Measurements from ENCODE around the gene WASHC4. TPM values are rescaled to one million over a fixed set of nuclear protein-coding genes. Genes with fewer than 3 reads are reported as not detected.

The WASHC4 gene
- total RNA-seq, 1 donor from 2014 or later, result 52.7 TPM

DNA sequence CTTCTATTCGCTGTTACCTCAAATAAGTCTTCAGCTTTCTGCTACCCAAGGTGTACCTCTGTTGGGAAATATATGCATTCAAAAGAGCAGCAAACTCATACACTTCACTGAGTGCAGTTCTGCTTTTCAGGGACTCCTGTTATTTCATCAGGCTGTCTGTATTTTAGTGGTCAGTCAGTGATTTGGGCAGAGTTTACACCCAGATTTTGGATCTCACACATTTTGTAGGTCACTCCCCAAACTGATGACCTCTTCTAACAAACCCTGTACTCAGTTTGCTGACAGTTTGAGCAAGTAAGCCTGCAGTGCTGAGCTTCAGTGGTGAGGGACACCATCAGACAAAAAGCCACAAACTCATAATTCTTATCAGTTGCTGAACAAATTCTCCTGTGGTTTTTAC, 8.2 kb upstream of the WASHC4 start:
- DNase-seq (ENCODE audit: low spot score, unreplicated experiment), result no peak
- Mint-ChIP-seq H3K4me3 (ENCODE audit: low read depth) (no peak overlapping the region), H3K27me3 (no peaks in the 10 kb centered on the region), H3K4me1 (ENCODE audit: low read depth) (peaks cover 6% of the 10 kb centered on the region), H3K9me3 (ENCODE audit: low read depth) (peaks cover 9% of the 10 kb centered on the region), H3K27ac (no peak overlapping the region), H3K36me3 (ENCODE audit: insufficient read depth) (no peaks in the 10 kb centered on the region)
- TF ChIP-seq, protein P1, sequence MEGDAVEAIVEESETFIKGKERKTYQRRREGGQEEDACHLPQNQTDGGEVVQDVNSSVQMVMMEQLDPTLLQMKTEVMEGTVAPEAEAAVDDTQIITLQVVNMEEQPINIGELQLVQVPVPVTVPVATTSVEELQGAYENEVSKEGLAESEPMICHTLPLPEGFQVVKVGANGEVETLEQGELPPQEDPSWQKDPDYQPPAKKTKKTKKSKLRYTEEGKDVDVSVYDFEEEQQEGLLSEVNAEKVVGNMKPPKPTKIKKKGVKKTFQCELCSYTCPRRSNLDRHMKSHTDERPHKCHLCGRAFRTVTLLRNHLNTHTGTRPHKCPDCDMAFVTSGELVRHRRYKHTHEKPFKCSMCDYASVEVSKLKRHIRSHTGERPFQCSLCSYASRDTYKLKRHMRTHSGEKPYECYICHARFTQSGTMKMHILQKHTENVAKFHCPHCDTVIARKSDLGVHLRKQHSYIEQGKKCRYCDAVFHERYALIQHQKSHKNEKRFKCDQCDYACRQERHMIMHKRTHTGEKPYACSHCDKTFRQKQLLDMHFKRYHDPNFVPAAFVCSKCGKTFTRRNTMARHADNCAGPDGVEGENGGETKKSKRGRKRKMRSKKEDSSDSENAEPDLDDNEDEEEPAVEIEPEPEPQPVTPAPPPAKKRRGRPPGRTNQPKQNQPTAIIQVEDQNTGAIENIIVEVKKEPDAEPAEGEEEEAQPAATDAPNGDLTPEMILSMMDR (IDR thresholded peaks at IDR 0.05; ENCODE audit: unreplicated experiment), result no peak

DNA sequence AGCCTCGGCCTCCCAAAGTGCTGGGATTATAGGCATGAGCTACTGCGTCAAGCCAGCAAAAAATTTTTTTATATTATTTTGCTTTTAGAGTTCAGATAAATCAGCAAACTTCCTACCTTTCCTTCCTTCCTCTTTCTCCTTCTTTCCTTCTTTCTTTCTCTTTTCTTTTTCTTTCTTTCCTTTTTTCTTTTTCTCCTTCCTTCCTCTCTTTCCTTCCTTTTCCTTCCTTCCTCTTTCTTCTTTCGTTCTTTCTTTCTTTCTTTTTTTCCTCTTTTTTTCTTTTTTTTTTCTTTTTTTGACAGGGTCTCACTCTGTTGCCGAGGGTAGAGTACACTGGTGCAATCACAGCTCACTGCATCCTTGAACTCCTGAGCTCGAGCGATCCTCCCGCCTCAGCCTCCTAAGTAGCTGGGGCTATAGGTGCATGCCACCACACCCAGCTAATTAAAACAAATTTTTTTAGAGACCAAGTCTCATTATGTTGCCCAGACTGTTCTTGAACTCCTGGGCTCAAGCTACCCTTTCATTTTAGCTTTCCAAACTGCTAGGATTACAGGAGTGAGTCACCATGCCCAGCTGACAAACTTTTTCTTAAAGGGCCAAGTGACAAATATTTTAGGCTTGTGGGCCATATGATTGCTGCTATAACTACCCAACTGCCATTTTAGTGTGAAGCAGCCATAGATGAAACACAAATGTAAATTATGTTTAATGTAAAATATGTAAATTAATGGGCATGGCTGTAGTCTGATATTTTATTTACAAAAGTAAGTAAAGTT, 7.1 kb upstream of the WASHC4 start:
- no peak for DNase-seq (ENCODE audit: low spot score, unreplicated experiment)
- Mint-ChIP-seq H3K27ac (peak overlapping the region; percentile 82), H3K9me3 (ENCODE audit: low read depth) (peaks cover 7% of the 10 kb centered on the region), H3K36me3 (ENCODE audit: insufficient read depth) (no peaks in the 10 kb centered on the region), H3K27me3 (no peaks in the 10 kb centered on the region), H3K4me1 (ENCODE audit: low read depth) (peaks cover 6% of the 10 kb centered on the region), H3K4me3 (ENCODE audit: low read depth) (no peak overlapping the region)
- TF ChIP-seq, protein P1 (IDR thresholded peaks at IDR 0.05; ENCODE audit: unreplicated experiment), result no peak

GRCh38 chr12:105100998-105101397, 6.5 kb upstream of the WASHC4 start:
- Mint-ChIP-seq H3K4me3 (ENCODE audit: low read depth) (no peak overlapping the region), H3K4me1 (ENCODE audit: low read depth) (peaks cover 6% of the 10 kb centered on the region), H3K9me3 (ENCODE audit: low read depth) (peaks cover 3% of the 10 kb centered on the region), H3K27ac (no peak overlapping the region), H3K27me3 (no peaks in the 10 kb centered on the region), H3K36me3 (ENCODE audit: insufficient read depth) (no peaks in the 10 kb centered on the region)
- TF ChIP-seq, protein P1 (IDR thresholded peaks at IDR 0.05; ENCODE audit: unreplicated experiment), result no peak
- no peak for DNase-seq (ENCODE audit: low spot score, unreplicated experiment)

DNA sequence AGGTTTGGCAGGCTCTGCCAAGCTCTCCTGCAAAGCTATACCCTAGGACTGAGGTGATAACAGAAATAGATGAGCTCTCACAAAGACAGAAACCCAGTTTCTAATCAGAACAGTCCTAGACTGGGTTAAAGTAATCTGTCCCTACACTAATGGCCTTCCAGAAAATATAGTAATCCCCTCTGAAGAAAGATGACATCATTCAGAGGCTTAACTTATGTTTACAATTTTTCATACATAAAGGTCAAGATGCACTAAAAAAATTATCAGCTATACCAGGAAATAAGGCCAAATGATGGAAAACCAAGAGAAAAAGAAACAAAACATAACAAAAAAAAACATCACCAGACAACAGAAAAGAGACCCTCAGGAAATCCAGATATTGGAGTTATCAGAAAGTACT, 4.9 kb upstream of the WASHC4 start:
- H3K9me3 Mint-ChIP-seq (ENCODE audit: low read depth), result peaks cover 3% of the 10 kb centered on the region
- H3K27ac Mint-ChIP-seq, result no peak overlapping the region

DNA sequence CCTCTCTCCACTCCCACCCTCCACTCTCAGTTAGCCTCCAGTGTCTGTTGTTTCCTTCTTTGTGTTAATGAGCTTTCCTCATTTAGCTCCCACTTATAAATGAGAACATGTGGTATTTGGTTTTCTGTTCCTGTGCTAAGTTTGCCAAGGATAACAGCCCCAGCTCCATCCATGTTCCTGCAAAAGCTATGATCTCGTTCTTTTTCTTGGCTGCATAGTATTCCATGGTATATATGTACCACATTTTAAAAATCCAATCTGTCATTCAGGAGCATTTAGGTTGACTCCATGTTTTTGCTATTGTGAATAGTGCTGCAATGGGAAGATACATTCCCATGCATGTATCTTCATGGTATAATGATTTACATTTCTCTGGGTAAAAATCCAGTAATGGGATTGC, 2.8 kb upstream of the WASHC4 start:
- TF ChIP-seq, protein P1 (IDR thresholded peaks at IDR 0.05; ENCODE audit: unreplicated experiment), result no peak
- Mint-ChIP-seq H3K4me1 (ENCODE audit: low read depth) (peaks cover 25% of the 10 kb centered on the region), H3K4me3 (ENCODE audit: low read depth) (no peak overlapping the region), H3K36me3 (ENCODE audit: insufficient read depth) (no peaks in the 10 kb centered on the region), H3K27me3 (no peaks in the 10 kb centered on the region), H3K27ac (no peak overlapping the region), H3K9me3 (ENCODE audit: low read depth) (peaks cover 3% of the 10 kb centered on the region)
- no peak for DNase-seq (ENCODE audit: low spot score, unreplicated experiment)

More for the DNA sequence above, 4.9 kb upstream of the WASHC4 start:
- DNase-seq (ENCODE audit: low spot score, unreplicated experiment), result no peak
- TF ChIP-seq, protein P1 (IDR thresholded peaks at IDR 0.05; ENCODE audit: unreplicated experiment), result no peak
- H3K36me3 Mint-ChIP-seq (ENCODE audit: insufficient read depth), result no peaks in the 10 kb centered on the region
- H3K27me3 Mint-ChIP-seq, result no peaks in the 10 kb centered on the region
- H3K4me1 Mint-ChIP-seq (ENCODE audit: low read depth), result peaks cover 12% of the 10 kb centered on the region
- no peak overlapping the region for H3K4me3 Mint-ChIP-seq (ENCODE audit: low read depth)
